ENCODE results near the gene WNT5A. TPM values are rescaled to one million over a fixed set of nuclear protein-coding genes. Genes with fewer than 3 reads are reported as not detected.
"Not testable (repeated sequence)": the region's sequence is repeated elsewhere in the genome, so short reads cannot be mapped to it uniquely, and the experiment has no call there.

The WNT5A gene
- total RNA-seq, 2 donors from 2014 or later: 3.0 to 6.2 TPM

- intact Hi-C loops (cut with DNase I): no loop called here
- DNase-seq (no peak), ATAC-seq (peak; percentile 41 to 51)
Measured at GRCh38 chr3:55511895-55512570, 24.9 kb upstream of the WNT5A start.

GRCh38 chr3:55508335-55508734, 21.2 kb upstream of the WNT5A start:
- no peak for DNase-seq
- ATAC-seq: no peak
- intact Hi-C loops (cut with DNase I): no loop called here

- intact Hi-C loops (cut with DNase I): no loop called here
- ATAC-seq (no peak), DNase-seq (no peak)
Measured at GRCh38 chr3:55507808-55508207, 20.7 kb upstream of the WNT5A start.

- intact Hi-C loops (cut with DNase I): no loop called here
- ATAC-seq (no peak), DNase-seq (no peak)
Measured at GRCh38 chr3:55505776-55506175, 18.7 kb upstream of the WNT5A start.

GRCh38 chr3:55505102-55505501, 18.0 kb upstream of the WNT5A start:
- ATAC-seq; DNase-seq; intact Hi-C loops (cut with DNase I): not testable (repeated sequence)

- DNase-seq (no peak), ATAC-seq (no peak)
- intact Hi-C loops (cut with DNase I): no loop called here
Measured at GRCh38 chr3:55501905-55502304, 14.8 kb upstream of the WNT5A start.

GRCh38 chr3:55500555-55501330, 13.6 kb upstream of the WNT5A start:
- no peak for DNase-seq
- intact Hi-C loops (cut with DNase I): no loop called here
- ATAC-seq: no peak

GRCh38 chr3:55498520-55498919, 11.4 kb upstream of the WNT5A start:
- intact Hi-C loops (cut with DNase I): no loop called here
- ATAC-seq (no peak), DNase-seq (no peak)

- intact Hi-C loops (cut with DNase I): no loop called here
- no peak for ATAC-seq
- no peak for DNase-seq
Measured at GRCh38 chr3:55497250-55497649, 10.1 kb upstream of the WNT5A start.

- intact Hi-C loops (cut with DNase I): no loop called here
- ATAC-seq (no peak), DNase-seq (no peak)
Measured at GRCh38 chr3:55494976-55495375, 7.9 kb upstream of the WNT5A start.

- ATAC-seq: no peak
- DNase-seq: no peak
- intact Hi-C loops (cut with DNase I): no loop called here
Measured at GRCh38 chr3:55492976-55493375, 5.9 kb upstream of the WNT5A start.

GRCh38 chr3:55491296-55491816, 4.2 kb upstream of the WNT5A start:
- intact Hi-C loops (cut with DNase I): no loop called here
- ATAC-seq (peak in 1 of 2 donors; percentile 3), DNase-seq (no peak)

- intact Hi-C loops (cut with DNase I): no loop called here
- ATAC-seq (no peak), DNase-seq (no peak)
Measured at GRCh38 chr3:55490276-55490913, 3.3 kb upstream of the WNT5A start.

GRCh38 chr3:55489798-55490132, 2.7 kb upstream of the WNT5A start:
- no peak for DNase-seq
- intact Hi-C loops (cut with DNase I): loop anchor here (5.0 to 10.0 kb wide), 3 partner anchors 85 to 553 kb away; no protein-coding TSS in a partner anchor
- no peak for ATAC-seq

- ATAC-seq (peak; percentile 37 to 42), DNase-seq (peak; percentile 68)
- intact Hi-C loops (cut with DNase I): loop anchor here (5.0 to 10.0 kb wide), 3 partner anchors 86 to 554 kb away; no protein-coding TSS in a partner anchor
Measured at GRCh38 chr3:55488398-55489055, 1.4 kb upstream of the WNT5A start.

GRCh38 chr3:55487381-55488241, 505 bp upstream of the WNT5A start:
- DNase-seq (no peak), ATAC-seq (peak; percentile 8 to 29)

GRCh38 chr3:55486101-55486856, 827 bp downstream of the WNT5A start:
- peak; percentile 67 for DNase-seq
- peak; percentile 25 to 30 for ATAC-seq
- intact Hi-C loops (cut with DNase I): loop anchor here (5.0 to 10.0 kb wide), 3 partner anchors 89 to 556 kb away; no protein-coding TSS in a partner anchor

More at GRCh38 chr3:55487381-55488241, 505 bp upstream of the WNT5A start:
- intact Hi-C loops (cut with DNase I): loop anchor here (5.0 to 10.0 kb wide), 3 partner anchors 87 to 555 kb away; no protein-coding TSS in a partner anchor
